Measurements from ENCODE around the gene CENPM. TPM values are rescaled to one million over a fixed set of nuclear protein-coding genes. Genes with fewer than 3 reads are reported as not detected.

Gene CENPM
- total RNA-seq, 2 experiments from 2014 or later, result 189 to 354 TPM

DNA sequence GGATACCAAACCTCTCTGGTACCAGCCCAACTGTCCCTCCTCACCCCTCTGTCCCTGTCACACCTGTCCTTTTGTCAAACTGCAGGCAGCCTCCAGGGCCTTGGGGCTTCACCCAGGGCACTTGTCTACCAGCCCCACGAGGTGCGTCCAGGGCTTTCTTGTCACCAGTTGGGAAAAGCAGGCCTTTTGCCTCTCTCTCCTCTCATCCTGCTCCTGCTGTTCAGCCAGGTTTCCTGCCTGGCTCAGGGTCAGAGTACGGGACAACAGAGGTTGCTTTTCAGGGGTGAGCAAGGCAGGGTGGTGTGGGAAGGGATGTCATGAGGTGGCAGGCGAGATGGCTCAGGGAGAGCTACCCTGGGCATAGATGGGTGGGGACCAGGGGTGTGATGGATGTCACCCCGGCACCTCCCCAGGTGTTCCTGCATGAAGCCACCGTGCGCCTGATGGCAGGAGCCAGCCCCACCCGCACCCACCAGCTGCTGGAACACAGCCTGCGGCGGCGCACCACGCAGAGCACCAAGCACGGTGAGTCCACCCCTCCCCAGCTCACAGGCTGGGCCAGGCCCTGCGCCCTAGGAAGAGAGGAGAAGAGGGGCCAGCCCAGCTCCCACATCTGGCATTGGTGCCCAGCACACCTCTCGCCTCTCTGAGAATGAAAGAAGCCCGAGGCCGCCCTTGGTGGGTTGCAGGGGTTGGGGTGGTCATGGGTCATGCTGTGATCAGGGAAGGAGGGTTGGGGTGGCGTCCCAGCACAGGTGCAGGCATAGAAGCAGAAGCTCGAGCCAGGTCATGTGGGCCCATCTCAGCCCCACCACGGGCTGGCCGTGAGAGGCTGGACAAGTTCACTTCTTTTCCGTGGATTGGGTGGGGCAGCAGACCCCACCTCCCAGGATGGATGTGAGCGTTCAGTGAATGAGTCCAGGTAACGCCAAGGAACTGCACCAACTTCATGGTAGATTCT lies 42.2 kb downstream of the CENPM start:
- POLR2A ChIA-PET, result no interaction called here
- Histone ChIP-seq H4K20me1 (ENCODE audit: insufficient read depth, low read length) (no peaks in the 10 kb centered on the region), H3K4me1 (ENCODE audit: insufficient read depth, low read length, poor library complexity, severe bottlenecking) (no peaks in the 10 kb centered on the region), H3K36me3 (ENCODE audit: insufficient read depth, low read length) (peaks cover 83% of the 10 kb centered on the region), H3K79me2 (ENCODE audit: insufficient read depth, low read depth, low read length) (no peaks in the 10 kb centered on the region), H2AFZ (ENCODE audit: low read length) (no peak overlapping the region), H3K4me3 (ENCODE audit: low read depth, low read length, poor library complexity, severe bottlenecking) (no peak overlapping the region), H3K9me2 (ENCODE audit: insufficient read depth, low read length) (no peaks in the 10 kb centered on the region), H3K4me2 (ENCODE audit: low read length) (no peak overlapping the region), H3K9me3 (ENCODE audit: low read length) (no peaks in the 10 kb centered on the region), H3K27ac (ENCODE audit: low read depth, low read length, poor library complexity, severe bottlenecking) (no peak overlapping the region)
- intact Hi-C loops (cut with micrococcal nuclease; ENCODE audit: unreplicated experiment), result no loop called here
- BruUV-seq (replicated peaks), result no TSS peak
- TF ChIP-seq EZH2phosphoT487 (IDR thresholded peaks at IDR 0.05; ENCODE audit: borderline replicate concordance, low read depth, low read length), result no peak
- TF ChIP-seq, protein P1, sequence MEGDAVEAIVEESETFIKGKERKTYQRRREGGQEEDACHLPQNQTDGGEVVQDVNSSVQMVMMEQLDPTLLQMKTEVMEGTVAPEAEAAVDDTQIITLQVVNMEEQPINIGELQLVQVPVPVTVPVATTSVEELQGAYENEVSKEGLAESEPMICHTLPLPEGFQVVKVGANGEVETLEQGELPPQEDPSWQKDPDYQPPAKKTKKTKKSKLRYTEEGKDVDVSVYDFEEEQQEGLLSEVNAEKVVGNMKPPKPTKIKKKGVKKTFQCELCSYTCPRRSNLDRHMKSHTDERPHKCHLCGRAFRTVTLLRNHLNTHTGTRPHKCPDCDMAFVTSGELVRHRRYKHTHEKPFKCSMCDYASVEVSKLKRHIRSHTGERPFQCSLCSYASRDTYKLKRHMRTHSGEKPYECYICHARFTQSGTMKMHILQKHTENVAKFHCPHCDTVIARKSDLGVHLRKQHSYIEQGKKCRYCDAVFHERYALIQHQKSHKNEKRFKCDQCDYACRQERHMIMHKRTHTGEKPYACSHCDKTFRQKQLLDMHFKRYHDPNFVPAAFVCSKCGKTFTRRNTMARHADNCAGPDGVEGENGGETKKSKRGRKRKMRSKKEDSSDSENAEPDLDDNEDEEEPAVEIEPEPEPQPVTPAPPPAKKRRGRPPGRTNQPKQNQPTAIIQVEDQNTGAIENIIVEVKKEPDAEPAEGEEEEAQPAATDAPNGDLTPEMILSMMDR (conservative IDR thresholded peaks at IDR 0.05; ENCODE audit: low read length), result no peak
- DNase-seq (ENCODE audit: low spot score), result no peak
- CTCF ChIA-PET (ENCODE audit: unreplicated experiment), result no interaction called here

DNA sequence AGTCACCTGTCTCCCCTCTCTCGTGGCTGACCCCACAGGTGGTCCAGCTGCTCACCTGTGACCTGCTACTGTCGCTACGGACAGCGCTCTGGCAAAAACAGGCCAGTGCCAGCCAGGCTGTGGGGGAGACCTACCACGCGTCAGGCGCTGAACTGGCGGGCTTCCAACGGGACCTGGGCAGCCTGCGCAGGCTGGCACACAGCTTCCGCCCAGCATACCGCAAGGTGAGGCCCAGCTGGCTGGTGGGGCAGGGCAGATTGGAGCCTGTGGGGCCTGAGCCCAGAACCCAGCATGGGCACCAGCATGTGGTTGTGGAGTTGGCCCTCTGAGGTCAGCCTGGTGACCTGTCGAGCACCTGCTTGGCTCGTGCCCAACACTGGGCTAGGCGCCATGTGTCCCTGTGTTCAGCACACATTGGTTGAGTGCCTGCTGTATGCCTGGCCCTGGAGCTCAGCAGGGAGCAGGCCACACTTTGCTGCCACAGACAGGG lies 44.0 kb downstream of the CENPM start:
- no peak for TF ChIP-seq EZH2phosphoT487 (IDR thresholded peaks at IDR 0.05; ENCODE audit: borderline replicate concordance, low read depth, low read length)
- TF ChIP-seq, protein P1 (conservative IDR thresholded peaks at IDR 0.05; ENCODE audit: low read length), result no peak
- Histone ChIP-seq H3K27ac (ENCODE audit: low read depth, low read length, poor library complexity, severe bottlenecking) (no peak overlapping the region), H3K79me2 (ENCODE audit: insufficient read depth, low read depth, low read length) (no peaks in the 10 kb centered on the region), H3K36me3 (ENCODE audit: insufficient read depth, low read length) (peaks cover 99% of the 10 kb centered on the region), H3K4me1 (ENCODE audit: insufficient read depth, low read length, poor library complexity, severe bottlenecking) (no peaks in the 10 kb centered on the region), H3K9me2 (ENCODE audit: insufficient read depth, low read length) (no peaks in the 10 kb centered on the region), H4K20me1 (ENCODE audit: insufficient read depth, low read length) (no peaks in the 10 kb centered on the region), H3K4me2 (ENCODE audit: low read length) (no peak overlapping the region), H3K4me3 (ENCODE audit: low read depth, low read length, poor library complexity, severe bottlenecking) (no peak overlapping the region), H3K9me3 (ENCODE audit: low read length) (no peaks in the 10 kb centered on the region), H2AFZ (ENCODE audit: low read length) (no peak overlapping the region)
- DNase-seq (ENCODE audit: low spot score), result no peak
- CTCF ChIA-PET (ENCODE audit: unreplicated experiment), result interaction anchor here (0.5 kb wide), 1 partner anchor 173 kb away, joined by 4 read pairs; no protein-coding TSS in a partner anchor
- POLR2A ChIA-PET, result no interaction called here
- intact Hi-C loops (cut with micrococcal nuclease; ENCODE audit: unreplicated experiment), result no loop called here
- no TSS peak for BruUV-seq (replicated peaks)

DNA sequence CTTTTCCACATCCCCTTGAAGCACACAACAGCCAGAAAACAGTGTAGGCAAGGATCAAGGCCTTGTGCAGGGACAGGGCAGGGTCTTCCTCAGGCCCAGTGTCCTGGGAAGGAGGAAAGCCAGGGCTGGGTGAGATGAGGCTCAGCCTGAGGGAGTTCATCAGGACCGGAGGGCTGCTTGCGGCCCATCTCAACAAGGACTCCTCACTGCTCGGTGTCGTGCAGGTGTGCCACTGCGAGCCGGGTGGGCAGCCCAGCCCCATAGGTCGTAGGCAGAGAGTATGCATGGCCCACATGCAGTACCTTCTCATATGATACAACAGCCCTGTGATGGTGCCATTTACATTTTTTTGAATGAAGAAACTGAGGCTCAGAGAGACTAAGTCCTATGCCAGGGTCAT lies 44.9 kb downstream of the CENPM start:
- BruUV-seq (replicated peaks), result no TSS peak
- Histone ChIP-seq H2AFZ (ENCODE audit: low read length) (no peak overlapping the region), H3K4me2 (ENCODE audit: low read length) (no peak overlapping the region), H3K79me2 (ENCODE audit: insufficient read depth, low read depth, low read length) (no peaks in the 10 kb centered on the region), H3K4me1 (ENCODE audit: insufficient read depth, low read length, poor library complexity, severe bottlenecking) (no peaks in the 10 kb centered on the region), H4K20me1 (ENCODE audit: insufficient read depth, low read length) (no peaks in the 10 kb centered on the region), H3K9me2 (ENCODE audit: insufficient read depth, low read length) (no peaks in the 10 kb centered on the region), H3K9me3 (ENCODE audit: low read length) (no peaks in the 10 kb centered on the region), H3K4me3 (ENCODE audit: low read depth, low read length, poor library complexity, severe bottlenecking) (no peak overlapping the region), H3K27ac (ENCODE audit: low read depth, low read length, poor library complexity, severe bottlenecking) (no peak overlapping the region), H3K36me3 (ENCODE audit: insufficient read depth, low read length) (peaks cover 99% of the 10 kb centered on the region)
- TF ChIP-seq, protein P1 (conservative IDR thresholded peaks at IDR 0.05; ENCODE audit: low read length), result no peak
- TF ChIP-seq EZH2phosphoT487 (IDR thresholded peaks at IDR 0.05; ENCODE audit: borderline replicate concordance, low read depth, low read length), result no peak
- intact Hi-C loops (cut with micrococcal nuclease; ENCODE audit: unreplicated experiment), result no loop called here
- DNase-seq (ENCODE audit: low spot score), result no peak
- ChIA-PET CTCF (ENCODE audit: unreplicated experiment) (interaction anchor here (0.6 kb wide), 1 partner anchor 275 kb away, joined by 3 read pairs; no protein-coding TSS in a partner anchor), POLR2A (no interaction called here)
